Measurements from ENCODE around the gene SH2D3C.

DNA sequence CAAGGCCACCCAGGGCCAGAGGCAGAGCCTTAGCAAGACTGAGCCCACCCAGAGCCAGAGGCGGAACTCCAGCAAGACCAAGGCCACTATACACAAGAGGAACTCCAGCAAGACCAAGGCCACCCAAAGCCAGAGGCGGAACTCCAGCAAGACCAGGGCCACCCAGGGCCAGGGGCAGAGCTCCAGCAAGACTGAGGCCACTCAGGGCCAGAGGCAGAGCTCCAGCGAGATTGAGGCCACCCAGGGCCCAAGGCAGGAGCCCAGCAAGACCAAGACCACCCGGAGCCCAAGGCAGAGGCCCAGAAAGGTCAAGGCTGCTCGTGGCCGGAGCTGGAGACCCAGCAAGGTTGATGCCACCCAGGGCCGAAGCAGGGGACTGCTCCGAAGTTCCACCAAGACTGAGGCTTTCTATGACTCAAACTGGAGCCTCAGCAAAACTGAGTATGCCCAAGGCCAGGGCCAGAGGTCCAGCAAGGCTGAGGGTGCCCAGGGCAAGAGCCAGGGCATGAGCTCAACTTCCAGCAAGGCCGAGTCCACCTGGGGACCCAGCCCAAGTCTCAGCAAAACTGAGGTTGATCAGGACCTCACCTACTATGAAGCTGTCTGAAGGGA lies 47.6 kb downstream of the SH2D3C start:
- TF ChIP-seq, protein P1, sequence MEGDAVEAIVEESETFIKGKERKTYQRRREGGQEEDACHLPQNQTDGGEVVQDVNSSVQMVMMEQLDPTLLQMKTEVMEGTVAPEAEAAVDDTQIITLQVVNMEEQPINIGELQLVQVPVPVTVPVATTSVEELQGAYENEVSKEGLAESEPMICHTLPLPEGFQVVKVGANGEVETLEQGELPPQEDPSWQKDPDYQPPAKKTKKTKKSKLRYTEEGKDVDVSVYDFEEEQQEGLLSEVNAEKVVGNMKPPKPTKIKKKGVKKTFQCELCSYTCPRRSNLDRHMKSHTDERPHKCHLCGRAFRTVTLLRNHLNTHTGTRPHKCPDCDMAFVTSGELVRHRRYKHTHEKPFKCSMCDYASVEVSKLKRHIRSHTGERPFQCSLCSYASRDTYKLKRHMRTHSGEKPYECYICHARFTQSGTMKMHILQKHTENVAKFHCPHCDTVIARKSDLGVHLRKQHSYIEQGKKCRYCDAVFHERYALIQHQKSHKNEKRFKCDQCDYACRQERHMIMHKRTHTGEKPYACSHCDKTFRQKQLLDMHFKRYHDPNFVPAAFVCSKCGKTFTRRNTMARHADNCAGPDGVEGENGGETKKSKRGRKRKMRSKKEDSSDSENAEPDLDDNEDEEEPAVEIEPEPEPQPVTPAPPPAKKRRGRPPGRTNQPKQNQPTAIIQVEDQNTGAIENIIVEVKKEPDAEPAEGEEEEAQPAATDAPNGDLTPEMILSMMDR (IDR thresholded peaks at IDR 0.05), result no peak
- no peak for TF ChIP-seq POLR2A (IDR thresholded peaks at IDR 0.05)

All from Peyer's patch (tissue), 4 donors.